H1 (cell line): ENCODE data around the gene HOMER2. TPM values are rescaled to one million over a fixed set of nuclear protein-coding genes. Genes with fewer than 3 reads are reported as not detected.

Source experiments
- CTCF ChIA-PET: fragments of 300-600 bp; sonication (Branson Sonifier 250); formaldehyde crosslinking; loops from one replicate; lab custom pipeline; 2021; ENCODE audit not compliant: partially characterized antibody; lab: Charles Lee
- POLR2A ChIA-PET: fragments of 300-600 bp; sonication (Branson Sonifier 250); formaldehyde crosslinking; loops from one replicate; lab custom pipeline; 2021; ENCODE audit warnings: inconsistent platforms; ENCODE audit not compliant: partially characterized antibody; lab: Charles Lee
- DNase-seq, 2 experiments: peaks; one replicate each; pipeline versions ENCODE4 v3.0.0 to v3.0.0-alpha.2; 2010 to 2022; ENCODE audit warnings: low spot score in 2 of 2, low read depth in 1 of 2, mixed read lengths in 1 of 2
- FAIRE-seq: peaks from 2 replicates; lab custom pipeline; 2011; peaks lifted over from hg19 to GRCh38; lab: Jason Lieb, UNC
- H2AFZ ChIP-seq: 2 replicates; pipeline ENCODE4 v1.8.1; 2012; ENCODE audit warnings: low read length, inconsistent platforms
- H2AK5ac ChIP-seq: 2 replicates; pipeline ENCODE4 v1.6.1; 2013; ENCODE audit warnings: low read depth, low read length
- H2BK120ac ChIP-seq: replicated peaks from 2 replicates; pipeline ENCODE3; 2013; ENCODE audit warnings: low read depth, low read length, inconsistent platforms
- H2BK12ac ChIP-seq: 2 replicates; pipeline ENCODE4 v1.6.1; 2013; ENCODE audit warnings: low read depth, low read length
- H2BK15ac ChIP-seq: 2 replicates; pipeline ENCODE4 v1.6.1; 2013; ENCODE audit warnings: low read length
- H2BK20ac ChIP-seq: 2 replicates; pipeline ENCODE4 v1.6.1; 2013; ENCODE audit warnings: low read length
- H2BK5ac ChIP-seq: 2 replicates; pipeline ENCODE4 v1.6.1; 2013; ENCODE audit warnings: low read depth, low read length
- H3K14ac ChIP-seq: 2 replicates; pipeline ENCODE4 v1.6.1; 2013; ENCODE audit warnings: inconsistent platforms; ENCODE audit not compliant: insufficient read length
- H3K18ac ChIP-seq: 2 replicates; pipeline ENCODE4 v1.6.1; 2013; ENCODE audit warnings: low read length; ENCODE audit errors: extremely low read depth
- H3K23ac ChIP-seq: 2 replicates; pipeline ENCODE4 v1.6.1; 2013; ENCODE audit warnings: inconsistent platforms; ENCODE audit not compliant: insufficient read length
- H3K23me2 ChIP-seq: 2 replicates; pipeline ENCODE4 v1.6.1; 2013; ENCODE audit warnings: low read depth, low read length
- H3K27ac ChIP-seq: 2 replicates; pipeline ENCODE4 v1.6.1; 2011; ENCODE audit warnings: low read depth, low read length, inconsistent platforms
- H3K27me3 ChIP-seq, 4 experiments: replicated peaks in 1 of 4; 1 replicate in 1 of 4; 2 replicates in 3 of 4; pipeline versions ENCODE4 v1.6.1 to v1.8.1; 2011 to 2013; ENCODE audit warnings: low read length in 3 of 4, mild to moderate bottlenecking in 3 of 4, inconsistent platforms in 2 of 4, mixed read lengths in 2 of 4, moderate library complexity in 1 of 4; ENCODE audit not compliant: control insufficient read depth in 3 of 4, insufficient read depth in 3 of 4; ENCODE audit errors: extremely low read depth in 1 of 4
- H3K36me3 ChIP-seq, 4 experiments: 2 replicates each; pipeline versions ENCODE4 v1.6.1 to v1.8.1; 2011 to 2013; ENCODE audit warnings: mild to moderate bottlenecking in 4 of 4, low read length in 3 of 4, moderate library complexity in 2 of 4, control low read depth in 1 of 4, inconsistent platforms in 1 of 4; ENCODE audit not compliant: insufficient read depth in 4 of 4, control insufficient read depth in 2 of 4
- H3K4ac ChIP-seq: replicated peaks from 2 replicates; pipeline ENCODE3; 2013; ENCODE audit warnings: low read length, low read depth, mixed read lengths, inconsistent platforms; ENCODE audit not compliant: insufficient read length
- H3K4me1 ChIP-seq, 4 experiments: replicated peaks in 1 of 4; 1 replicate in 1 of 4; 2 replicates in 3 of 4; pipeline versions ENCODE4 v1.6.1 to v1.8.1; 2011 to 2013; ENCODE audit warnings: low read length in 3 of 4, inconsistent platforms in 2 of 4, mixed read lengths in 1 of 4; ENCODE audit not compliant: insufficient read depth in 4 of 4, control insufficient read depth in 3 of 4
- H3K4me2 ChIP-seq, 2 experiments: 2 replicates each; pipeline versions ENCODE4 v1.6.1 to v1.8.1; 2011 to 2013; ENCODE audit warnings: low read depth in 2 of 2, low read length in 2 of 2, control low read depth in 1 of 2, inconsistent platforms in 1 of 2, mild to moderate bottlenecking in 1 of 2; ENCODE audit not compliant: insufficient read depth in 1 of 2
- H3K4me3 ChIP-seq, 4 experiments: fragments of 200-600, 300-600 bp in 1 of 4; sonication (generic), shearing (Covaris generic), sonication (Bioruptor Twin) in 1 of 4; 2 replicates each; pipeline versions ENCODE4 v1.5.1 to v1.8.1; 2011 to 2016; ENCODE audit warnings: low read length in 4 of 4, low read depth in 3 of 4, control low read depth in 2 of 4, inconsistent platforms in 2 of 4, mild to moderate bottlenecking in 2 of 4, mixed read lengths in 1 of 4, moderate library complexity in 1 of 4; ENCODE audit not compliant: insufficient read depth in 2 of 4; ENCODE audit errors: extremely low read depth in 1 of 4
- H3K56ac ChIP-seq: replicated peaks from 2 replicates; pipeline ENCODE3; 2013; ENCODE audit warnings: low read depth, mild to moderate bottlenecking, mixed read lengths, low read length, inconsistent platforms; ENCODE audit not compliant: insufficient read length
- H3K79me1 ChIP-seq: 2 replicates; pipeline ENCODE4 v1.6.1; 2013; ENCODE audit warnings: low read depth, low read length, control low read depth
- H3K79me2 ChIP-seq, 2 experiments: 2 replicates each; pipeline versions ENCODE4 v1.6.1 to v1.8.1; 2012 to 2013; ENCODE audit warnings: low read length in 2 of 2, mild to moderate bottlenecking in 2 of 2, inconsistent platforms in 1 of 2; ENCODE audit not compliant: insufficient read depth in 2 of 2, control insufficient read depth in 1 of 2
- H3K9ac ChIP-seq, 4 experiments: replicated peaks in 1 of 4; 1 replicate in 1 of 4; 2 replicates in 3 of 4; pipeline versions ENCODE4 v1.6.1 to v1.8.1; 2011 to 2013; ENCODE audit warnings: low read depth in 3 of 4, low read length in 3 of 4, control low read depth in 2 of 4, mild to moderate bottlenecking in 2 of 4, moderate library complexity in 2 of 4, inconsistent platforms in 1 of 4; ENCODE audit errors: extremely low read depth in 1 of 4
- H3K9me3 ChIP-seq, 2 experiments: 2 replicates each; pipeline versions ENCODE4 v1.6.1 to v1.8.1; 2012 to 2013; ENCODE audit warnings: mild to moderate bottlenecking in 2 of 2, moderate library complexity in 2 of 2, control low read depth in 1 of 2, inconsistent platforms in 1 of 2, low read depth in 1 of 2, low read length in 1 of 2, mixed read lengths in 1 of 2; ENCODE audit not compliant: insufficient read depth in 2 of 2
- H4K20me1 ChIP-seq, 2 experiments: replicated peaks in 1 of 2; 2 replicates each; pipeline versions ENCODE3 to v1.8.1; 2011 to 2013; ENCODE audit warnings: inconsistent platforms in 2 of 2, low read length in 2 of 2, mild to moderate bottlenecking in 1 of 2; ENCODE audit not compliant: insufficient read depth in 2 of 2, control insufficient read depth in 1 of 2
- H4K5ac ChIP-seq: 2 replicates; pipeline ENCODE4 v1.6.1; 2013; ENCODE audit warnings: low read length, low read depth, mixed read lengths, inconsistent platforms; ENCODE audit not compliant: insufficient read length
- H4K8ac ChIP-seq: 2 replicates; pipeline ENCODE4 v1.8.0; 2013; ENCODE audit warnings: mild to moderate bottlenecking, moderate library complexity, low read length, inconsistent platforms; ENCODE audit not compliant: insufficient read depth; ENCODE audit errors: extremely low read depth
- H4K91ac ChIP-seq: replicated peaks from 2 replicates; pipeline ENCODE3; 2013; ENCODE audit warnings: low read length, mixed read lengths, inconsistent platforms; ENCODE audit not compliant: insufficient read length
- ATF2 ChIP-seq: IDR thresholded peaks from 2 replicates; pipeline ENCODE4 v1.6.1; 2012; ENCODE audit warnings: low read length, inconsistent platforms
- CTCF ChIP-seq, 3 experiments: IDR thresholded peaks; 1 replicate in 2 of 3; 2 replicates in 1 of 3; pipeline versions ENCODE4 v1.5.1 to v1.6.1; 2011; ENCODE audit warnings: low read length in 3 of 3, mild to moderate bottlenecking in 3 of 3, inconsistent platforms in 2 of 3, low read depth in 1 of 3, moderate library complexity in 1 of 3; ENCODE audit not compliant: insufficient read depth in 1 of 3; ENCODE audit errors: control extremely low read depth in 1 of 3
- HDAC6 ChIP-seq: IDR thresholded peaks from one replicate; pipeline ENCODE4 v1.7.1; 2012; ENCODE audit warnings: low read depth, mild to moderate bottlenecking, inconsistent platforms, low read length, moderate library complexity
- JUN ChIP-seq: IDR thresholded peaks from 2 replicates; pipeline ENCODE4 v1.6.1; 2011; ENCODE audit warnings: low read depth, mild to moderate bottlenecking, improper control_type of control experiment, low read length
- KDM1A ChIP-seq: fragments of 200-600, 300-600 bp; sonication (generic); IDR thresholded peaks from 2 replicates; pipeline ENCODE4 v1.7.1; 2016; ENCODE audit warnings: mild to moderate bottlenecking, low read length, borderline replicate concordance
- KDM4A ChIP-seq: IDR thresholded peaks from one replicate; pipeline ENCODE4 v1.7.1; 2012; ENCODE audit warnings: low read depth, mild to moderate bottlenecking, moderate library complexity, low read length, inconsistent platforms; ENCODE audit not compliant: severe bottlenecking
- POU5F1 ChIP-seq: IDR thresholded peaks from 2 replicates; pipeline ENCODE4 v1.6.1; 2011; ENCODE audit warnings: low read depth, mild to moderate bottlenecking, low read length, moderate library complexity
- RFX5 ChIP-seq: IDR thresholded peaks from 2 replicates; pipeline ENCODE4 v1.6.1; 2011; ENCODE audit warnings: low read depth, low read length, improper control_type of control experiment, borderline replicate concordance
- YY1 ChIP-seq: IDR thresholded peaks from 2 replicates; pipeline ENCODE4 v1.6.1; 2011; ENCODE audit warnings: low read depth, mild to moderate bottlenecking, low read length
- WGBS, 2 experiments: shearing (Covaris generic) in 1 of 2; methylation state at CpG; one replicate each; pipeline versions ENCODE4 v1.1.6 to v1.1.7; 2013 to 2015; ENCODE audit warnings: low lambda C conversion rate in 2 of 2, mixed read lengths in 2 of 2, inconsistent platforms in 1 of 2, low coverage in 1 of 2, missing lambda C conversion rate in 1 of 2; ENCODE audit not compliant: insufficient replicate concordance in 2 of 2, insufficient coverage in 1 of 2, insufficient read length in 1 of 2; ENCODE audit errors: extremely low coverage in 1 of 2, missing lambda C conversion rate in 1 of 2; 5-methylcytosine and 5-hydroxymethylcytosine counted together
- polyA plus RNA-seq, 7 experiments: library from polyadenylated mRNA; depleted of rRNA in 3 of 7; stranded (reverse) in 5 of 7; unstranded in 2 of 7; fragments of >200 nt in 5 of 7; fragments of 200-250 nt in 2 of 7; gene quantifications; 1 replicate in 5 of 7; 2 replicates in 1 of 7; 4 replicates in 1 of 7; pipeline versions ENCODE4 v1.2.1 to v1.2.3, GENCODE V29; 2011 to 2013; ENCODE audit warnings: missing spikeins in 2 of 7, mixed read lengths in 2 of 7
- total RNA-seq: library from RNA; stranded (reverse); fragmentation: NEBNext Ultra II Directional; extraction: Animal tissue kit (Norgen Biotek cat#: 25700); gene quantifications from 2 replicates; pipeline ENCODE4 v1.2.1, GENCODE V29; 2021

Gene HOMER2
- total and polyA plus RNA-seq, 2 of the 8 experiments (the other 6 are each of a cell fraction or from before 2014, with no cell fraction given), result 12.5 to 27.6 TPM

GRCh38 chr15:82970078-82970686 lies 17.7 kb upstream of the HOMER2 start:
- Histone ChIP-seq H4K91ac (no peak overlapping the region), H3K27me3 (no peaks in the 10 kb centered on the region), H3K27ac (no peak overlapping the region), H3K23me2 (no peaks in the 10 kb centered on the region), H3K18ac (no peak overlapping the region), H3K79me1 (no peaks in the 10 kb centered on the region), H3K79me2 (no peaks in the 10 kb centered on the region), H3K56ac (no peak overlapping the region), H2BK15ac (no peak overlapping the region), H3K4me2 (no peak overlapping the region), H4K5ac (no peak overlapping the region), H2BK20ac (no peak overlapping the region), H2BK5ac (no peak overlapping the region), H3K14ac (no peak overlapping the region), H3K23ac (no peak overlapping the region), H2AK5ac (no peak overlapping the region), H3K4ac (no peak overlapping the region), H2BK12ac (no peak overlapping the region), H4K8ac (no peak overlapping the region), H4K20me1 (peaks cover 0 to 3% of the 10 kb centered on the region in 2 experiments), H3K4me1 (no peaks in the 10 kb centered on the region), H3K9ac (no peak overlapping the region), H3K9me3 (no peaks in the 10 kb centered on the region), H3K36me3 (no peaks in the 10 kb centered on the region), H2BK120ac (no peak overlapping the region), H3K4me3 (no peak overlapping the region), H2AFZ (no peak overlapping the region)
- no peak for DNase-seq
- ChIA-PET POLR2A (interaction anchor here (1.3 to 1.8 kb wide), 3 partner anchors 10 to 434 kb away, joined by 3 read pairs; partner anchors contain the start of gene RAMAC), CTCF (interaction anchor here (1.1 to 2.4 kb wide), 3 partner anchors 13 to 119 kb away, joined by 4 to 13 read pairs (median 4); no protein-coding TSS in a partner anchor)
- no peak for FAIRE-seq
- 70% methylated on average over 3 of the region's 3 CpGs; no CpG with 5 or more reads in 1 of the 2 experiments for WGBS, 2 experiments
- TF ChIP-seq YY1 (no peak), ATF2 (no peak), KDM4A (no peak), JUN (no peak), HDAC6 (no peak), RFX5 (no peak), CTCF (IDR thresholded peaks at IDR 0.05; ENCODE audit: control extremely low read depth in 1 of 3, insufficient read depth in 1 of 3, low read depth in 1 of 3, low read length in 3 of 3) (no peak), KDM1A (no peak), POU5F1 (no peak)
